DMS 273 (cell line): Measurements from ENCODE around the gene GALNT17.

Source experiments
- DNase-seq: peaks from one replicate; lab custom pipeline; 2025; ENCODE audit not compliant: unreplicated experiment; lab: John Stamatoyannopoulos, UW

GALNT17 gene

DNA sequence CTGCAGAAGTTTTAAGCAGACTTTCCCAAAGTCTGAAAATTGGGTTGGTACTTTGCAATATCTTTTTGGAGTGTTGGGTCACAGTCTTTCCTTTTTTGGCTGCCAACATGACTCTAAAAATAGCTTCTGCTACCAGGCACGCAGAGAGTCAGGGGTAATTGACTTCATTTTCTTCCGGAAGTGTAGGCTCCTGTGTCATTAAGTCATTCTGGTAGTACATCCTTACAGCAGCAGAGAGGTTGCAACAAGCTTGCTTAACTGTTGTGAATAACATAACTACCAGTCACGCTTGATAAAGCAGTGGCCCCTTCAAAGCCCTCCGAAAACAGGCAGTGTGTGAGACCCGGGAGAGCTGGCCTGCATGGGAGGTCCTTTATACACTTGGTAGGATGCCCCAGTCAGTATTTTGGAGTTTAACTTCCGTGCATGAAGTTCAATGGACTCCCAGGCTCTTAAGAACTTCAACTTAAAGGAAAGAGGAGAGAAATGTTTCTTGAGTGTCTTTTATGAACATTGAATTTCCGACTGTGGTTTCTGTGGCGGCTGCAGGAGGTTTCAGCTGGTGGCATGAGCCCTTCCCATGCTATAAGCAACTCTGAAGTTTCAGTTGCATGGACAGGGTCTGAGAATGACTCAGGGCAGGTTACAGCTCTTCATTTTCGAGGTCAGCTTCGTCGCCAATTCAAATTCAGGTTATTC, 310.7 kb downstream of the GALNT17 start:
- DNase-seq, result peak; percentile 8

DNA sequence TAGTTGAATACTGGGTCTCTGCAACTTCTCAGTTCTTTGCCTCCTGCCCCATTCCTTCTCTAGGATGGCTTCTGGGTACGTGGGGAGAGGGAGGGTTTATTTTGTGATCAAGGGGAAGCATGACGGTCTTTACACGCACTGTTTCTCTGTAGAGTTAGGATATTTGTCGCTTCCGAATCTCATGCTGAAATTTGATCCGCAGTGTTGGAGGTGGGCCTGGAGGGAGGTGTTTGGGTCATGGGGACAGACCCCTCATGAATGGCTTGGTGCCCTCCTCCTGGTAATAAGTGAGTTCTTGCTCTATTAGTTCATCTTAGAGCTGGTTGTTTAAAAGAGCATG, 311.2 kb downstream of the GALNT17 start:
- no peak for DNase-seq

DNA sequence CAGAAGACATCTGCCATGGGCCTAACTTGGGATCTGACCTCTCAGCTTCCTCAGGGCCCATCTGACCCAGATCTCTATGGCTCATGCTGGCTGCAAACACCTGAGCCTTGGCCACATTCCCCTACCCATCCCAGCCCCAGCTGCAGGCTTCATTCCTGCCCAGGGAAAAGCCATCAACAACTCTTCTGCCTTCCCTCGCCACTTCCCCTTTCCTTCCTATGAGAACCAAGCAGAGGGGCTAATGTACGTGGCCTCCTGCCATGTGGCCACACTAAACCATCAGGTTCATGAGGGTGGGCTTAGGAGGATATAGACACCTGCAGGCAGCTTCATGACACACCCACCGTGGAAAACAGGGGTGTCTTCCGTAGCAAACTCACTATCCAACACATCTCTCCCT, 312.2 kb downstream of the GALNT17 start:
- no peak for DNase-seq

DNA sequence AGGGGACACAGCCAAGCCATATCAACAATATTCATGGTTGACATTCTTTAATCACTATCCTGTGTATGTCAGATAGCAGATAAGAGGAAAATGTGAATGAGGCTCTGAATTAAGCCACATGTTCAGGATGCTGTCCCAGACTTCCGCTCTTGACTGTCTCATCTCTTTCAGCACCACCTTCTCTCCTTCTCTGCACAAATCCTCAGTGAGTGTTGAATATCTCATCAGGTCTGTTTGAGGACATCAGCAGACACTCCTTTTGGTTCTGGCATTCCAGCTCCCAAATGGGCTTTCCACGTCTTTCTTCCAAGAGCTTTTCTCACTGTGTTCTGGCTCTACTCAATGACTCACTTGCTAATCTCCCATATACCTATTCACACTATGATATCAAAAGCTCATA, 321.7 kb downstream of the GALNT17 start:
- DNase-seq, result no peak

DNA sequence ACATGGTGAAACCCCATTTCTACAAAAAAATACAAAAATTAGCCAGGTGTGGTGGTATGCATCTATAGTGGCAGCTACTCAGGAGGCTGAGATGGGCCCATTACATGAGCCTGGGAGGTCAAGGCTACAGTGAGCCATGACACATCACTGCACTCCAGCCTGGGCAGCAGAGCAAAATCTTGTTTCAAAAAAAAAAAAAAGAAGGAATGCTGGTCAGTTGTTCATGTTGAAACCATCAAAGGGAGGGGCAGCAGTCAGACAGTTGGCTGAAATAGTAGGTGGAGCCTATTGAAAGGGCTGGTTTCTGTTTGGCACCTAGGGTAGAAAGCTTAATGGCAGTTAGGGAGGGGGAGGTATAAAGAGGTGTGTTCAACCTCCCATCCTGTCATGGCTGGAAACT, 323.0 kb downstream of the GALNT17 start:
- no peak for DNase-seq

- DNase-seq, result no peak
Observed at GRCh38 chr7:71457021-71457420, 325.1 kb downstream of the GALNT17 start.

DNA sequence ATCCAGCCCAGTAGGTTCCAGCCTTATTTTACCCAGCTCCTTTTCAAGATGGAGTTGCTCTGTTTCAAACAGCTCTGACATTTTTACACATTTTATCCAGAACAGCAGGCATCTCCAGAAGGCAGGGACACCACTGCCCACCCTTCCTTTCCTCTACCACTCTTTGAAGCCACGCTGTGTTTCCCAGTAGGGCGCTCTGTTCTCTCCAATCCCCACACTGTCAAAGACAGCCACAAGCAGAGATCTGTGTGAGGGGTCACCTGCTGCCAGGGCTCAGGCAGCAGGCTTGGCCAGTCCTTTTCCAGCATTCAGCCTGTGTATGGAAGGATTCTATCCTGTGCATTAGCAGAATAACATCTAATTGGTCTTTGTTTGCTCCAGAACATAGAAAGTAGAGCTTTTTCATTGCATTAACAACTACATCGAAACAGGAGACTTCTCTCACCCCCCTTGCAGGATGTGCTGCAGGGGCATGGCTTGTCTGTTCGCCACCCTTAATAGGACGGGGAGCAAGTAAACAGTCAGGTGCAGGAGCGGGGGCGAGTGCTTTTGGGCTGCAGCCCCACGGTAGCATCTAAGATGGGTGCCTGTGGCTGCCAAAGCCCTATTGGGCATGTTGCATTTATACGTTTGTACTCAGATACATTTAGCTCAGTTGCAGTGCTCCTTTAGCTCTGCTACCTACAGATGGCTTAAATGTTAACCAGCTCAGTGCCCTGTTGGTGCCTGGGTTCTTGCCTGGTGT, 326.1 kb downstream of the GALNT17 start:
- no peak for DNase-seq

DNA sequence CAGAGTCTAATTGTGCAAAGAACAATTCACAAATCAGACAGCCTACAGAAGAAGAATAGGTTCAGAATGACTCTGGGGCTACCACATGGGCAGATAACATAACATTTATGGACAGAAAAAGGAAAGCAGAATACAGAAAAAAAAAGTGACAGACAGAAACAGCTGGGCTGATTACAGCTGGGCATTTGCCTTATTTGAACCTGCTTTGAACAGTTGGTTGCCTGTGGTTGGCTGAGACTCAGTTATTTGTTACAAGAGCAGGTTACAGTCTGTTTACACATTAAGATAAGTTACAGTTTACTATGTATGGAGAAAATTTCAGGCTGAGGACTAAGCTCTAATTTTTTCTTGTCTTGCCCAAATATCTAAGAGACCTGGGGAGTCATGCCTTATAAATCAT, 327.2 kb downstream of the GALNT17 start:
- peak; percentile 37 for DNase-seq

GRCh38 chr7:71461572-71461971, 329.6 kb downstream of the GALNT17 start:
- no peak for DNase-seq

- DNase-seq, result no peak
Observed at GRCh38 chr7:71465741-71466189, 333.8 kb downstream of the GALNT17 start.

- DNase-seq, result no peak
Observed at GRCh38 chr7:71466448-71467145, 334.7 kb downstream of the GALNT17 start.

- DNase-seq, result no peak
Observed at GRCh38 chr7:71470326-71470725, 338.4 kb downstream of the GALNT17 start.

- DNase-seq, result no peak
Observed at GRCh38 chr7:71470830-71471229, 338.9 kb downstream of the GALNT17 start.

DNA sequence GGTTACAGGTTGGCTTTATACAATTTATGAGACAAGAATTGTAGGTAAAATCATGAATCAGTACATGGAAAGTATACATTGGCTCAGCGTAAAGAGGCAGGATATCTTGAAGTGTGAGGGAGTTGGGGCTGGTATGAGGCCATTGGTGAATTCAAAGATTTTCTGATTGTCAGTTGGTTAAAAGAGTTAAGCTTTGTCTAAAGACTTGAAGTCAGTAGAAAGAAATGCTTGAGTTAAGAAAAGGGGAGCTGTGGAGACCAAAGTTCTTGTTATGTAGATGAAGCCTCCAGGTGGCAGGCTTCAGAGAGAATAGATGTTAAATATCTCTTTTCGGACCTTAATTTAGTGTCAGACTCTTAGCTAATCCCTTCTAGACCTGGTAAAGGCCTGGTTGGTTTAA, 341.0 kb downstream of the GALNT17 start:
- DNase-seq, result no peak

GRCh38 chr7:71473366-71473967, 341.5 kb downstream of the GALNT17 start:
- DNase-seq, result no peak

GRCh38 chr7:71477441-71477840, 345.5 kb downstream of the GALNT17 start:
- DNase-seq, result peak; percentile 34

DNA sequence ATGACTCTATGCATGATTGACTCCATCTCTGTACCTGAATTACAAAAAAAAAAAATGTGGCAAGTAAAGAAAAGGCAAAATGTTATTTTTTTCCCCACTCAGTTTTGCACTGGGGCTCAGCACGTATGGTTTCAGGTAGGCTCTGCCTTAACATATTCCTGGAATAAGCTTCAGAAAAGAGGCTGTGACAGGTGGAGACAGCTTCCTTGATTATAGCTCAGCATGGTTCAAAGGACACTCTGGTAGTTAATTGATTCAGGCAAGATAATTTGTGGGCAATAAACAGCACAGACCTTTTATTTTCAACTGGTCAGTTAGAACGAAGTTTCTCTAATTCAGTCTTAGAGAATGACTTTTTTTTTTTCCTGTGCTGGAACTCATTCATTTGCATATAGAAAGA, 347.3 kb downstream of the GALNT17 start:
- DNase-seq, result no peak

DNA sequence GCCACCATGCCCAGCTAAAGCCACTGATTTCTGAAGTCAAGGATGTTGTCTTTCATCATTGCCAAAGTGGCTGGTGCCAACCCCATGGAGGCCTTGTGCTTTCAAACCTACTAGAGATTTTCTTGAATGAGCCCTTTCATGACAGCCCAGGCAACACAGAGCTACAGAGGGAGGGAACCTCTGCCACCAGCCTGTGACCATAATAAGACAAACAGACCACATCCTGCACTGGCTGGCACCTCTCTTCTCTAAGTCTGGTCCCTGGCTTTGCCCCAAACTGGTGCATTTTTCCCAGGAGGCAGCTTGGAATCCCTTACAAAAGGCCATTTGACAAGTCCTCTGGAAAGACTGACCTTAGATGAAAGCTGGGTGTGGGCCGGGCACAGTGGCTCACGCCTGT, 348.8 kb downstream of the GALNT17 start:
- no peak for DNase-seq

DNA sequence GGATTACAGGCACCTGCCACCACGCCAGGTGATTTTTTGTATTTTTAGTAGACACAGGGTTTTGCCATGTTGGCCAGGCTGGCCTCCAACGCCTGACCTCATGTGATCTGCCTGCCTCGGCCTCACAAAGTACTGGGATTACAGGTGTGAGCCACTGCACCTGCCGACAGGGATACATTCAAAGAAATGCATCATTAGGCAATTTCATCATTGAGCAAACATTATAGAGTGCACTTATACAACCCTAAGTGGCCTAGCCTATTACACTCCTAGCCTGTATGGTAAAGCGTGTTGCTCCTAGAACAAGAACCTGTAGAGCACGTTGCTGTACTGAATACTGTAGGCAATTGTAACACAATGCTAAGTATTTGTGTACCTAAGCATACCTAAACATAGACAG, 350.3 kb downstream of the GALNT17 start:
- no peak for DNase-seq

DNA sequence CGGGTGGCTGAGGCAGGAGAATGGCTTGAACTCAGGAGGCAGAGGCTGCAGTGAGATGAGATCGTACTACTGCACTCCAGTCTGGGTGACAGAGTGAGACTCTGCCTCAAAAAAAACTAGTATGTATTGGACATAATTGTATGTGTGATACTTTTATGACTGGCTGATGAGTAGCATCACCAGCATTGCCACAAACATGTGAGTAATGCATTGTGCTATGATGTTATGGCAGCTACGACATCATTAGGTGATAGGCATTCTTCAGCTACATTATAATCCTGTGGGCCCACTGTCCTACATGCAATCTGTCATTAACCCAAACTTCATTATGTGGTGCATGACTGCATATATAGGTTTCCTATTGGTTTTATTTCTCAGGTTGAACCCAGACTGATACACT, 352.4 kb downstream of the GALNT17 start:
- DNase-seq, result no peak

- no peak for DNase-seq
Observed at GRCh38 chr7:71485586-71485985, 353.6 kb downstream of the GALNT17 start.

DNA sequence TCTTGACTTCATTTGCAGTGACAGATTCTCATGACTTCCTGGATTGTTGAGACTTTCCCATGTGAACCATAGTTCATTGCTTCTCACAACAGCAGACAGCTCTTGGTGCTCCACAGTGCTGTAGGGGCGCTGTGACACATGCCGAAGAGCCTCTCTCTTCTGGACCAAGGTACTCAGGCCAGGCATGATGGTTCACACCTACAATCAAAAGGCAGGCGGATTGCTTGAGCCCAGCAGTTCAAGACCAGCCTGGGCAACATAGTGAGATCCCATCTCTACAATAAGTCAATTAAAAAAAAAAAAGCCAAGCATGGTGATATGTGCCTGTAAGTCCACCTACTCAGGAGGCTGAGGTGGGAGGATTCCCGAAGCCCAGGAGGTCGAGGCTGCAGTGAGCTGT, 354.5 kb downstream of the GALNT17 start:
- DNase-seq, result no peak
